Breast epithelium (tissue), 3 donors: ENCODE data around the gene AGFG1.

ENCODE experiments used
- POLR2AphosphoS5 ChIP-seq, 3 donors: sonication (generic); formaldehyde crosslinking; IDR thresholded peaks; one replicate each; pipeline ENCODE4 v1.6.1; 2017; ENCODE audit warnings: antibody characterized with exemption in 3 of 3
- TF ChIP-seq, protein P1 (sequence below), 3 donors: fragments of 450-650 bp; IDR thresholded peaks; one replicate each; pipeline ENCODE4 v1.5.1; 2016 to 2017; ENCODE audit warnings: antibody characterized with exemption in 3 of 3, mild to moderate bottlenecking in 3 of 3, moderate library complexity in 3 of 3

DNA sequence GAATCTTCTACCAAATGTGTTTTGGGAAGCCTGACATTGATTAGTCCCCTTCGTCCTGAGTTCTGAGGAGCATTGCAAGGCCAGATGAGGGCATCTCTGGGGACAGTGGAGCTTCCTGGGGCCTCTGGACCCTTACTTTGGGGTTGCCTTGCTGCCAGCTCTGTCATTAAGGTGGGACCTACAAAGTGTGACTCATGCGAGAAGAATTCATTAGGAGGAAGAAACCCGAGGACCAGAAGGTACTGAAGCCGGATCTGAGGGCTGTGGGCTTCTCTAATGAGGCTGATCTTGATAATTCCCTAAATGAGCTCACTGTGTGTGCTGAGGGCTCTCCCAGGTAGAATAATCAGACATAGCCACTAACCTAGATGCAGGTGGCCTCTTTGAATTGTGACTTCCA, 126.0 kb downstream of the AGFG1 start:
- TF ChIP-seq, protein P1, sequence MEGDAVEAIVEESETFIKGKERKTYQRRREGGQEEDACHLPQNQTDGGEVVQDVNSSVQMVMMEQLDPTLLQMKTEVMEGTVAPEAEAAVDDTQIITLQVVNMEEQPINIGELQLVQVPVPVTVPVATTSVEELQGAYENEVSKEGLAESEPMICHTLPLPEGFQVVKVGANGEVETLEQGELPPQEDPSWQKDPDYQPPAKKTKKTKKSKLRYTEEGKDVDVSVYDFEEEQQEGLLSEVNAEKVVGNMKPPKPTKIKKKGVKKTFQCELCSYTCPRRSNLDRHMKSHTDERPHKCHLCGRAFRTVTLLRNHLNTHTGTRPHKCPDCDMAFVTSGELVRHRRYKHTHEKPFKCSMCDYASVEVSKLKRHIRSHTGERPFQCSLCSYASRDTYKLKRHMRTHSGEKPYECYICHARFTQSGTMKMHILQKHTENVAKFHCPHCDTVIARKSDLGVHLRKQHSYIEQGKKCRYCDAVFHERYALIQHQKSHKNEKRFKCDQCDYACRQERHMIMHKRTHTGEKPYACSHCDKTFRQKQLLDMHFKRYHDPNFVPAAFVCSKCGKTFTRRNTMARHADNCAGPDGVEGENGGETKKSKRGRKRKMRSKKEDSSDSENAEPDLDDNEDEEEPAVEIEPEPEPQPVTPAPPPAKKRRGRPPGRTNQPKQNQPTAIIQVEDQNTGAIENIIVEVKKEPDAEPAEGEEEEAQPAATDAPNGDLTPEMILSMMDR (IDR thresholded peaks at IDR 0.05): no peak
- TF ChIP-seq POLR2AphosphoS5 (IDR thresholded peaks at IDR 0.05): no peak
